MM.1S (cell line): ENCODE results near the gene ORAI1.
"Not testable (repeated sequence)": the region's sequence is repeated elsewhere in the genome, so short reads cannot be mapped to it uniquely, and the experiment has no call there.

ENCODE experiments used
- DNase-seq: peaks from one replicate; pipeline ENCODE4 v3.0.0-alpha.2; 2015
- H2AFZ ChIP-seq: fragments of 300-600 bp; sonication (generic); 2 replicates; pipeline ENCODE4 v1.6.0; 2016; ENCODE audit warnings: antibody characterized with exemption, low read length
- H3F3A ChIP-seq: fragments of 300-600 bp; sonication (generic); 2 replicates; pipeline ENCODE4 v1.6.1; 2016; ENCODE audit warnings: mild to moderate bottlenecking, antibody characterized with exemption, low read length, moderate library complexity, mixed read lengths; ENCODE audit not compliant: insufficient read depth
- H3K27ac ChIP-seq: fragments of 300-600 bp; sonication (generic); 2 replicates; pipeline ENCODE4 v1.5.1; 2016; ENCODE audit warnings: mild to moderate bottlenecking, low read length
- H3K27me3 ChIP-seq: fragments of 300-600 bp; sonication (generic); replicated peaks from 2 replicates; pipeline ENCODE4 v1.6.0; 2016; ENCODE audit warnings: low read length; ENCODE audit not compliant: insufficient read depth
- H3K36me3 ChIP-seq: fragments of 300-600 bp; sonication (generic); replicated peaks from 2 replicates; pipeline ENCODE4 v1.6.1; 2016; ENCODE audit warnings: mild to moderate bottlenecking, low read length, mixed read lengths; ENCODE audit not compliant: insufficient read depth
- H3K4me1 ChIP-seq: fragments of 300-600 bp; sonication (generic); 2 replicates; pipeline ENCODE4 v1.6.1; 2016; ENCODE audit warnings: low read length, mixed read lengths
- H3K4me2 ChIP-seq: fragments of 300-600 bp; sonication (generic); 2 replicates; pipeline ENCODE4 v1.6.0; 2016; ENCODE audit warnings: low read depth, low read length
- H3K4me3 ChIP-seq: fragments of 300-600 bp; sonication (generic); 2 replicates; pipeline ENCODE4 v1.5.1; 2016; ENCODE audit warnings: low read length, mixed read lengths
- H3K79me2 ChIP-seq: fragments of 300-600 bp; sonication (generic); 2 replicates; pipeline ENCODE4 v1.6.1; 2016; ENCODE audit warnings: mixed run types, low read length, mixed read lengths
- H3K9ac ChIP-seq: fragments of 300-600 bp; sonication (generic); 2 replicates; pipeline ENCODE4 v1.6.1; 2016; ENCODE audit warnings: low read length, mixed read lengths
- H3K9me2 ChIP-seq: fragments of 300-600 bp; sonication (generic); replicated peaks from 2 replicates; pipeline ENCODE4 v1.6.1; 2016; ENCODE audit warnings: mild to moderate bottlenecking, low read length, mixed read lengths; ENCODE audit not compliant: insufficient read depth
- H3K9me3 ChIP-seq: fragments of 300-600 bp; sonication (generic); replicated peaks from 2 replicates; pipeline ENCODE4 v1.6.1; 2016; ENCODE audit warnings: mild to moderate bottlenecking, low read length, mixed read lengths; ENCODE audit not compliant: insufficient read depth
- H4K20me1 ChIP-seq: fragments of 300-600 bp; sonication (generic); 2 replicates; pipeline ENCODE4 v1.6.1; 2016; ENCODE audit warnings: mild to moderate bottlenecking, low read length, moderate library complexity, mixed read lengths; ENCODE audit not compliant: insufficient read depth
- EZH2 ChIP-seq: fragments of 300-600 bp; sonication (generic); optimal IDR thresholded peaks from 2 replicates; pipeline ENCODE3; 2017; ENCODE audit warnings: low read depth, mild to moderate bottlenecking, antibody characterized with exemption, low read length, mixed read lengths
- EZH2phosphoT487 ChIP-seq: fragments of 300-600 bp; sonication (generic); IDR thresholded peaks from 2 replicates; pipeline ENCODE4 v1.6.1; 2018; ENCODE audit warnings: antibody characterized with exemption, low read length
- TF ChIP-seq, protein P1 (sequence below): fragments of 300-600 bp; sonication (generic); IDR thresholded peaks from 2 replicates; pipeline ENCODE4 v1.5.1; 2016; ENCODE audit warnings: antibody characterized with exemption, low read length, mixed read lengths

The ORAI1 gene

GRCh38 chr12:121580959-121581685, 45.2 kb upstream of the ORAI1 start, which contains the start of gene KDM2B:
Gene KDM2B (minus strand): TSS chr12:121581023. CDS start chr12:121580911, 112 bp downstream.
- Histone ChIP-seq H3K9me3 (no peaks in the 10 kb centered on the region), H3K36me3 (no peaks in the 10 kb centered on the region), H3K27me3 (no peaks in the 10 kb centered on the region), H4K20me1 (no peaks in the 10 kb centered on the region), H3F3A (no peaks in the 10 kb centered on the region), H3K4me2 (peak within 1 kb of the TSS; percentile 69), H3K9me2 (no peaks in the 10 kb centered on the region), H3K79me2 (no peaks in the 10 kb centered on the region), H3K4me1 (no peaks in the 10 kb centered on the region), H3K9ac (peak within 1 kb of the TSS; percentile 66), H3K4me3 (peak within 1 kb of the TSS; percentile 60), H2AFZ (peak within 1 kb of the TSS; percentile 65), H3K27ac (peak within 1 kb of the TSS; percentile 31; the same call in 1 of the 2 replicates)
- TF ChIP-seq EZH2 (no peak), EZH2phosphoT487 (no peak)
- TF ChIP-seq, protein P1, sequence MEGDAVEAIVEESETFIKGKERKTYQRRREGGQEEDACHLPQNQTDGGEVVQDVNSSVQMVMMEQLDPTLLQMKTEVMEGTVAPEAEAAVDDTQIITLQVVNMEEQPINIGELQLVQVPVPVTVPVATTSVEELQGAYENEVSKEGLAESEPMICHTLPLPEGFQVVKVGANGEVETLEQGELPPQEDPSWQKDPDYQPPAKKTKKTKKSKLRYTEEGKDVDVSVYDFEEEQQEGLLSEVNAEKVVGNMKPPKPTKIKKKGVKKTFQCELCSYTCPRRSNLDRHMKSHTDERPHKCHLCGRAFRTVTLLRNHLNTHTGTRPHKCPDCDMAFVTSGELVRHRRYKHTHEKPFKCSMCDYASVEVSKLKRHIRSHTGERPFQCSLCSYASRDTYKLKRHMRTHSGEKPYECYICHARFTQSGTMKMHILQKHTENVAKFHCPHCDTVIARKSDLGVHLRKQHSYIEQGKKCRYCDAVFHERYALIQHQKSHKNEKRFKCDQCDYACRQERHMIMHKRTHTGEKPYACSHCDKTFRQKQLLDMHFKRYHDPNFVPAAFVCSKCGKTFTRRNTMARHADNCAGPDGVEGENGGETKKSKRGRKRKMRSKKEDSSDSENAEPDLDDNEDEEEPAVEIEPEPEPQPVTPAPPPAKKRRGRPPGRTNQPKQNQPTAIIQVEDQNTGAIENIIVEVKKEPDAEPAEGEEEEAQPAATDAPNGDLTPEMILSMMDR: no peak
- no peak for DNase-seq

GRCh38 chr12:121581686-121582429, 44.5 kb upstream of the ORAI1 start:
- H3K9ac ChIP-seq: no peak overlapping the region
- no peak overlapping the region for H3K4me3 ChIP-seq
- TF ChIP-seq, protein P1: no peak
- TF ChIP-seq EZH2phosphoT487: no peak
- TF ChIP-seq EZH2: no peak
- no peaks in the 10 kb centered on the region for H3K4me1 ChIP-seq
- no peaks in the 10 kb centered on the region for H4K20me1 ChIP-seq
- no peak overlapping the region for H3K4me2 ChIP-seq
- no peak for DNase-seq
- no peaks in the 10 kb centered on the region for H3F3A ChIP-seq
- H3K27me3 ChIP-seq: no peaks in the 10 kb centered on the region
- no peaks in the 10 kb centered on the region for H3K79me2 ChIP-seq
- H3K9me2 ChIP-seq: no peaks in the 10 kb centered on the region
- no peak overlapping the region for H3K27ac ChIP-seq
- no peak overlapping the region for H2AFZ ChIP-seq
- H3K9me3 ChIP-seq: no peaks in the 10 kb centered on the region
- H3K36me3 ChIP-seq: no peaks in the 10 kb centered on the region

GRCh38 chr12:121582583-121583333, 43.6 kb upstream of the ORAI1 start:
- no peak overlapping the region for H3K4me3 ChIP-seq
- H3K9me3 ChIP-seq: no peaks in the 10 kb centered on the region
- no peaks in the 10 kb centered on the region for H4K20me1 ChIP-seq
- TF ChIP-seq, protein P1: no peak
- no peak for TF ChIP-seq EZH2phosphoT487
- TF ChIP-seq EZH2: no peak
- H3K4me1 ChIP-seq: no peaks in the 10 kb centered on the region
- H3K4me2 ChIP-seq: no peak overlapping the region
- no peaks in the 10 kb centered on the region for H3K9me2 ChIP-seq
- no peaks in the 10 kb centered on the region for H3K27me3 ChIP-seq
- no peak overlapping the region for H2AFZ ChIP-seq
- no peak overlapping the region for H3K9ac ChIP-seq
- no peaks in the 10 kb centered on the region for H3K36me3 ChIP-seq
- DNase-seq: no peak
- H3K79me2 ChIP-seq: no peaks in the 10 kb centered on the region
- no peak overlapping the region for H3K27ac ChIP-seq
- H3F3A ChIP-seq: no peaks in the 10 kb centered on the region

GRCh38 chr12:121583334-121583661, 43.0 kb upstream of the ORAI1 start:
- H3K27ac ChIP-seq, H3K27me3 ChIP-seq, H3K4me1 ChIP-seq, H3K9me3 ChIP-seq, H3K4me3 ChIP-seq, DNase-seq, H3K9me2 ChIP-seq, H3K4me2 ChIP-seq, H3K9ac ChIP-seq, H3F3A ChIP-seq, H3K79me2 ChIP-seq, H3K36me3 ChIP-seq, H2AFZ ChIP-seq, H4K20me1 ChIP-seq: not testable (repeated sequence)

DNA sequence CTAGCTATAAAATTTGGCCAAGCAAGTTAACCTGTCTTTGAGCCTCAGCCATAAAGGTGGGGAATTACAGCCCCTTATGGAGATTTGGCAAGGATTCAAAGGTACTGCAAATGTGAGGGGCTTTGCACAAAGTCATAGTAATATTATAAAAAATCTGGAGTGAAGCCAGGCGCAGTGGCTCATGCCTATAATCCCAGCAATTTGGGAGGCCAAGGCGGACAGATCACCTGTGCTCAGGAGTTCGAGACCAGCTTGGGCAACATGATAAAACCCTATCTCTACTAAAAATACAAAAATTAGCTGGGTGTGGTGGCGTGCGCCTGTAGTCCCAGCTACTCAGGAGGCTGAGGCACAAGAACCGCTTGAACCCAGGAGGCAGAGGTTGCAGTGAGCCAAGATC, 41.4 kb upstream of the ORAI1 start:
- H3F3A ChIP-seq, H3K27me3 ChIP-seq, H3K4me1 ChIP-seq, H3K79me2 ChIP-seq, H3K4me2 ChIP-seq, H3K4me3 ChIP-seq, H3K9ac ChIP-seq, H3K9me2 ChIP-seq, H3K27ac ChIP-seq, DNase-seq, H2AFZ ChIP-seq, H4K20me1 ChIP-seq, H3K36me3 ChIP-seq, H3K9me3 ChIP-seq: not testable (repeated sequence)
